HL-60/S4 (cell line): ENCODE data around the gene LRP1B.

ENCODE experiments used
- in situ Hi-C: fragments of 300-500 bp; cut with MboI; formaldehyde crosslinking; loops from 2 replicates; pipeline ENCODE4 v1.14.3; 2022; ENCODE audit warnings: low sequenced_read_pairs

The LRP1B gene

GRCh38 chr2:141610564-141611175 is 520.1 kb downstream of the LRP1B start:
- in situ Hi-C loops: no loop called here

- in situ Hi-C loops: no loop called here
These were observed 525.7 kb downstream of the LRP1B start for GRCh38 chr2:141605163-141605562.

- in situ Hi-C loops: no loop called here
These were observed 529.2 kb downstream of the LRP1B start for GRCh38 chr2:141601511-141602152.

- in situ Hi-C loops: no loop called here
These were observed 531.1 kb downstream of the LRP1B start for GRCh38 chr2:141599721-141600120.

- in situ Hi-C loops: no loop called here
These were observed 531.8 kb downstream of the LRP1B start for GRCh38 chr2:141598982-141599381.

- in situ Hi-C loops: no loop called here
These were observed 535.4 kb downstream of the LRP1B start for GRCh38 chr2:141595316-141595920.

- in situ Hi-C loops: no loop called here
These were observed 539.0 kb downstream of the LRP1B start for GRCh38 chr2:141591787-141592186.

GRCh38 chr2:141590620-141591019 is 540.2 kb downstream of the LRP1B start:
- in situ Hi-C loops: no loop called here

- in situ Hi-C loops: no loop called here
These were observed 541.5 kb downstream of the LRP1B start for GRCh38 chr2:141589314-141589713.

GRCh38 chr2:141586985-141587384 is 543.8 kb downstream of the LRP1B start:
- in situ Hi-C loops: no loop called here

GRCh38 chr2:141582213-141582612 is 548.6 kb downstream of the LRP1B start:
- in situ Hi-C loops: no loop called here

- in situ Hi-C loops: no loop called here
These were observed 551.7 kb downstream of the LRP1B start for GRCh38 chr2:141579071-141579470.

GRCh38 chr2:141570474-141571131 is 560.2 kb downstream of the LRP1B start:
- in situ Hi-C loops: no loop called here

GRCh38 chr2:141569941-141570340 is 560.9 kb downstream of the LRP1B start:
- in situ Hi-C loops: no loop called here

- in situ Hi-C loops: no loop called here
These were observed 565.2 kb downstream of the LRP1B start for GRCh38 chr2:141565597-141565996.

- in situ Hi-C loops: no loop called here
These were observed 570.1 kb downstream of the LRP1B start for GRCh38 chr2:141560723-141561122.

- in situ Hi-C loops: no loop called here
These were observed 573.3 kb downstream of the LRP1B start for GRCh38 chr2:141557329-141558095.

GRCh38 chr2:141555876-141556470 is 574.8 kb downstream of the LRP1B start:
- in situ Hi-C loops: no loop called here

- in situ Hi-C loops: no loop called here
These were observed 576.0 kb downstream of the LRP1B start for GRCh38 chr2:141554810-141555209.

GRCh38 chr2:141534666-141535362 is 596.0 kb downstream of the LRP1B start:
- in situ Hi-C loops: no loop called here
